SK-N-SH treated with all-trans-retinoic acid at 6 μM for 48 hours (cell line): ENCODE measurements around the gene FOXK1.

ENCODE experiments used
- ARNTL ChIP-seq: fragments of 450-650 bp; formaldehyde crosslinking; IDR thresholded peaks from 2 replicates; pipeline ENCODE4 v1.5.0; 2020; ENCODE audit warnings: low read depth, mild to moderate bottlenecking, moderate library complexity, borderline replicate concordance
- TOX ChIP-seq: fragments of 250-450 bp; sonication (Bioruptor Pico); IDR thresholded peaks from 2 replicates; pipeline ENCODE4 v1.8.0; 2021; ENCODE audit warnings: mild to moderate bottlenecking, moderate library complexity, borderline replicate concordance
- ZC3H10 ChIP-seq: fragments of 250-450 bp; sonication (Bioruptor Pico); IDR thresholded peaks from 2 replicates; pipeline ENCODE4 v1.5.1; 2021; ENCODE audit warnings: mild to moderate bottlenecking, moderate library complexity
- ZNF565 ChIP-seq: fragments of 450-650 bp; formaldehyde crosslinking; conservative IDR thresholded peaks from 2 replicates; pipeline ENCODE4 v1.5.0; 2020; ENCODE audit warnings: low read depth, mild to moderate bottlenecking, moderate library complexity

GRCh38 chr7:4638781-4639575, 43.1 kb upstream of the FOXK1 start:
- TF ChIP-seq ZNF565 (no peak), ARNTL (CRISPR knock-in tag) (no peak), TOX (CRISPR knock-in tag) (no peak), ZC3H10 (CRISPR knock-in tag) (no peak)
